ENCODE measurements around the gene VWDE. TPM values are rescaled to one million over a fixed set of nuclear protein-coding genes. Genes with fewer than 3 reads are reported as not detected.

Gene VWDE
- total and polyA plus RNA-seq, 10 of the 15 experiments (the other 5 are each of a cell fraction or from before 2014, with no cell fraction given): 0.74 to 2.1 (median 1.3) TPM

GRCh38 chr7:12322903-12323300 lies 80.8 kb downstream of the VWDE start (continued):
- TF ChIP-seq ZNF687 (IDR thresholded peaks at IDR 0.05) (no peak), SUZ12 (IDR thresholded peaks at IDR 0.05; ENCODE audit: unreplicated experiment) (no peak), DPF2 (IDR thresholded peaks at IDR 0.05) (peak; percentile 34; the same call in 1 of the 2 replicates), YBX1 (IDR thresholded peaks at IDR 0.05) (no peak), CHD1 (IDR thresholded peaks at IDR 0.05; ENCODE audit: low read depth, low read length) (no peak), SPI1 (IDR thresholded peaks at IDR 0.05; ENCODE audit: borderline replicate concordance, insufficient read depth, low read depth, low read length) (no peak), NBN (IDR thresholded peaks at IDR 0.05) (no peak), ZNF24 (IDR thresholded peaks at IDR 0.05) (no peak), NKRF (conservative IDR thresholded peaks at IDR 0.05) (no peak), CUX1 (IDR thresholded peaks at IDR 0.05; ENCODE audit: insufficient replicate concordance, low read depth, low read length) (no peak), NR2C1 (IDR thresholded peaks at IDR 0.05) (no peak), KDM1A (IDR thresholded peaks at IDR 0.05; ENCODE audit: borderline replicate concordance) (no peak), JUNB (IDR thresholded peaks at IDR 0.05) (peak; percentile 69), RFX5 (IDR thresholded peaks at IDR 0.05; ENCODE audit: low read depth, low read length) (no peak), ELK1 (IDR thresholded peaks at IDR 0.05; ENCODE audit: low read depth, low read length) (no peak), BRCA1 (IDR thresholded peaks at IDR 0.05; ENCODE audit: low read depth, low read length) (no peak)

Data from GM12878 (cell line).